Measurements from ENCODE around the gene HIP1R.
"Not testable (repeated sequence)": the region's sequence is repeated elsewhere in the genome, so short reads cannot be mapped to it uniquely, and the experiment has no call there.

The HIP1R gene

GRCh38 chr12:122834921-122835749 is at the start of gene HIP1R:
TSS of gene HIP1R (plus strand) at chr12:122835457. CDS start at chr12:122835551, 94 bp downstream.
- H3K27ac ChIP-seq (ENCODE audit: low read length): no peak within 1 kb of the TSS
- no peaks in the 10 kb centered on the region for H3K36me3 ChIP-seq (ENCODE audit: control insufficient read depth, low read depth, low read length)
- peaks cover 55% of the 10 kb centered on the region for H3K27me3 ChIP-seq (ENCODE audit: control insufficient read depth, insufficient read depth, low read length)
- H3K4me3 ChIP-seq (ENCODE audit: low read length): peak within 1 kb of the TSS; percentile 65
- peaks cover 7% of the 10 kb centered on the region for H3K4me1 ChIP-seq (ENCODE audit: control insufficient read depth, low read depth, low read length)
- H3K9ac ChIP-seq (ENCODE audit: low read length): peak within 1 kb of the TSS; percentile 18
- H3K9me3 ChIP-seq (ENCODE audit: control insufficient read depth, low read depth, low read length): no peaks in the 10 kb centered on the region

- Histone ChIP-seq H3K27me3 (ENCODE audit: control insufficient read depth, insufficient read depth, low read length) (no peaks in the 10 kb centered on the region), H3K9me3 (ENCODE audit: control insufficient read depth, low read depth, low read length) (no peaks in the 10 kb centered on the region), H3K36me3 (ENCODE audit: control insufficient read depth, low read depth, low read length) (no peaks in the 10 kb centered on the region), H3K27ac (ENCODE audit: low read length) (no peak overlapping the region), H3K4me3 (ENCODE audit: low read length) (no peak overlapping the region), H3K4me1 (ENCODE audit: control insufficient read depth, low read depth, low read length) (no peaks in the 10 kb centered on the region), H3K9ac (ENCODE audit: low read length) (no peak overlapping the region)
Measured at GRCh38 chr12:122785503-122785902, 49.8 kb upstream of the HIP1R start.

GRCh38 chr12:122788387-122788786 is 46.9 kb upstream of the HIP1R start:
- Histone ChIP-seq H3K27me3 (ENCODE audit: control insufficient read depth, insufficient read depth, low read length) (no peaks in the 10 kb centered on the region), H3K9me3 (ENCODE audit: control insufficient read depth, low read depth, low read length) (no peaks in the 10 kb centered on the region), H3K4me1 (ENCODE audit: control insufficient read depth, low read depth, low read length) (no peaks in the 10 kb centered on the region), H3K9ac (ENCODE audit: low read length) (no peak overlapping the region), H3K36me3 (ENCODE audit: control insufficient read depth, low read depth, low read length) (no peaks in the 10 kb centered on the region), H3K4me3 (ENCODE audit: low read length) (no peak overlapping the region), H3K27ac (ENCODE audit: low read length) (no peak overlapping the region)

GRCh38 chr12:122789637-122790036 is 45.6 kb upstream of the HIP1R start:
- H3K4me1 ChIP-seq (ENCODE audit: control insufficient read depth, low read depth, low read length): no peaks in the 10 kb centered on the region
- no peak overlapping the region for H3K27ac ChIP-seq (ENCODE audit: low read length)
- H3K27me3 ChIP-seq (ENCODE audit: control insufficient read depth, insufficient read depth, low read length): no peaks in the 10 kb centered on the region
- no peaks in the 10 kb centered on the region for H3K36me3 ChIP-seq (ENCODE audit: control insufficient read depth, low read depth, low read length)
- no peaks in the 10 kb centered on the region for H3K9me3 ChIP-seq (ENCODE audit: control insufficient read depth, low read depth, low read length)
- no peak overlapping the region for H3K4me3 ChIP-seq (ENCODE audit: low read length)
- no peak overlapping the region for H3K9ac ChIP-seq (ENCODE audit: low read length)

GRCh38 chr12:122790393-122791075 is 44.7 kb upstream of the HIP1R start:
- Histone ChIP-seq H3K27ac (ENCODE audit: low read length) (no peak overlapping the region), H3K4me1 (ENCODE audit: control insufficient read depth, low read depth, low read length) (no peaks in the 10 kb centered on the region), H3K4me3 (ENCODE audit: low read length) (no peak overlapping the region), H3K9ac (ENCODE audit: low read length) (no peak overlapping the region), H3K9me3 (ENCODE audit: control insufficient read depth, low read depth, low read length) (no peaks in the 10 kb centered on the region), H3K36me3 (ENCODE audit: control insufficient read depth, low read depth, low read length) (no peaks in the 10 kb centered on the region), H3K27me3 (ENCODE audit: control insufficient read depth, insufficient read depth, low read length) (no peaks in the 10 kb centered on the region)

- Histone ChIP-seq H3K4me1 (ENCODE audit: control insufficient read depth, low read depth, low read length) (no peaks in the 10 kb centered on the region), H3K9me3 (ENCODE audit: control insufficient read depth, low read depth, low read length) (no peaks in the 10 kb centered on the region), H3K27me3 (ENCODE audit: control insufficient read depth, insufficient read depth, low read length) (no peaks in the 10 kb centered on the region), H3K9ac (ENCODE audit: low read length) (no peak overlapping the region), H3K27ac (ENCODE audit: low read length) (no peak overlapping the region), H3K36me3 (ENCODE audit: control insufficient read depth, low read depth, low read length) (no peaks in the 10 kb centered on the region), H3K4me3 (ENCODE audit: low read length) (no peak overlapping the region)
Measured at GRCh38 chr12:122793685-122794106, 41.6 kb upstream of the HIP1R start.

- H3K27ac ChIP-seq (ENCODE audit: low read length): no peak overlapping the region
- no peaks in the 10 kb centered on the region for H3K36me3 ChIP-seq (ENCODE audit: control insufficient read depth, low read depth, low read length)
Measured at GRCh38 chr12:122795807-122796206, 39.5 kb upstream of the HIP1R start.

GRCh38 chr12:122799641-122800243 is 35.5 kb upstream of the HIP1R start:
- Histone ChIP-seq H3K27ac (ENCODE audit: low read length) (no peak overlapping the region), H3K9ac (ENCODE audit: low read length) (no peak overlapping the region), H3K4me3 (ENCODE audit: low read length) (no peak overlapping the region), H3K9me3 (ENCODE audit: control insufficient read depth, low read depth, low read length) (no peaks in the 10 kb centered on the region), H3K27me3 (ENCODE audit: control insufficient read depth, insufficient read depth, low read length) (no peaks in the 10 kb centered on the region), H3K36me3 (ENCODE audit: control insufficient read depth, low read depth, low read length) (no peaks in the 10 kb centered on the region), H3K4me1 (ENCODE audit: control insufficient read depth, low read depth, low read length) (no peaks in the 10 kb centered on the region)

More at GRCh38 chr12:122795807-122796206, 39.5 kb upstream of the HIP1R start:
- Histone ChIP-seq H3K4me3 (ENCODE audit: low read length) (no peak overlapping the region), H3K27me3 (ENCODE audit: control insufficient read depth, insufficient read depth, low read length) (no peaks in the 10 kb centered on the region), H3K4me1 (ENCODE audit: control insufficient read depth, low read depth, low read length) (no peaks in the 10 kb centered on the region), H3K9ac (ENCODE audit: low read length) (no peak overlapping the region), H3K9me3 (ENCODE audit: control insufficient read depth, low read depth, low read length) (no peaks in the 10 kb centered on the region)

- Histone ChIP-seq H3K9ac (ENCODE audit: low read length) (no peak overlapping the region), H3K36me3 (ENCODE audit: control insufficient read depth, low read depth, low read length) (no peaks in the 10 kb centered on the region), H3K4me3 (ENCODE audit: low read length) (no peak overlapping the region)
Measured at GRCh38 chr12:122803937-122804336, 31.3 kb upstream of the HIP1R start.

GRCh38 chr12:122804957-122805356 is 30.3 kb upstream of the HIP1R start:
- not testable (repeated sequence) for H3K4me1 ChIP-seq (ENCODE audit: control insufficient read depth, low read depth, low read length); H3K36me3 ChIP-seq (ENCODE audit: control insufficient read depth, low read depth, low read length); H3K27ac ChIP-seq (ENCODE audit: low read length); H3K9me3 ChIP-seq (ENCODE audit: control insufficient read depth, low read depth, low read length); H3K27me3 ChIP-seq (ENCODE audit: control insufficient read depth, insufficient read depth, low read length); H3K9ac ChIP-seq (ENCODE audit: low read length); H3K4me3 ChIP-seq (ENCODE audit: low read length)

More at GRCh38 chr12:122803937-122804336, 31.3 kb upstream of the HIP1R start:
- H3K27ac ChIP-seq (ENCODE audit: low read length): no peak overlapping the region
- H3K4me1 ChIP-seq (ENCODE audit: control insufficient read depth, low read depth, low read length): no peaks in the 10 kb centered on the region
- no peaks in the 10 kb centered on the region for H3K27me3 ChIP-seq (ENCODE audit: control insufficient read depth, insufficient read depth, low read length)
- H3K9me3 ChIP-seq (ENCODE audit: control insufficient read depth, low read depth, low read length): no peaks in the 10 kb centered on the region

GRCh38 chr12:122807651-122808050 is 27.6 kb upstream of the HIP1R start:
- H3K27ac ChIP-seq (ENCODE audit: low read length): no peak overlapping the region
- H3K27me3 ChIP-seq (ENCODE audit: control insufficient read depth, insufficient read depth, low read length): no peaks in the 10 kb centered on the region

More at GRCh38 chr12:122807651-122808050, 27.6 kb upstream of the HIP1R start:
- Histone ChIP-seq H3K4me3 (ENCODE audit: low read length) (no peak overlapping the region), H3K36me3 (ENCODE audit: control insufficient read depth, low read depth, low read length) (no peaks in the 10 kb centered on the region), H3K9ac (ENCODE audit: low read length) (no peak overlapping the region), H3K4me1 (ENCODE audit: control insufficient read depth, low read depth, low read length) (no peaks in the 10 kb centered on the region), H3K9me3 (ENCODE audit: control insufficient read depth, low read depth, low read length) (no peaks in the 10 kb centered on the region)
